Stimulated activated CD4-positive, alpha-beta T cell treated with anti-CD3 and anti-CD28 coated beads, Interleukin-2, amount 100 ng/mL, for 24 hours (primary cell): Measurements from ENCODE around the gene NINJ1.

Experiments
- DNase-seq, 2 donors: peaks; one replicate each; pipeline ENCODE4 v3.0.0-alpha.2; 2020

The NINJ1 gene

GRCh38 chr9:93086447-93087224, 47.4 kb downstream of the NINJ1 start:
- DNase-seq = no peak

GRCh38 chr9:93085676-93086075, 48.4 kb downstream of the NINJ1 start:
- DNase-seq = peak in 1 of 2 donors; percentile 16

- DNase-seq = no peak
Observed at GRCh38 chr9:93084471-93084881, 49.6 kb downstream of the NINJ1 start.

GRCh38 chr9:93083592-93084470, 50.2 kb downstream of the NINJ1 start:
- peak; percentile 52 to 53 for DNase-seq

- peak in 1 of 2 donors; percentile 19 for DNase-seq
Observed at GRCh38 chr9:93082841-93083411, 51.1 kb downstream of the NINJ1 start.

GRCh38 chr9:93081931-93082330, 52.1 kb downstream of the NINJ1 start:
- peak in 1 of 2 donors; percentile 9 for DNase-seq

GRCh38 chr9:93081081-93081529, 52.9 kb downstream of the NINJ1 start:
- DNase-seq = peak in 1 of 2 donors; percentile 14

- DNase-seq = no peak
Observed at GRCh38 chr9:93080406-93080805, 53.6 kb downstream of the NINJ1 start.

- DNase-seq = no peak
Observed at GRCh38 chr9:93079371-93079770, 54.7 kb downstream of the NINJ1 start.

GRCh38 chr9:93077811-93078210, 56.2 kb downstream of the NINJ1 start:
- no peak for DNase-seq

GRCh38 chr9:93077367-93077766, 56.7 kb downstream of the NINJ1 start:
- no peak for DNase-seq

GRCh38 chr9:93076792-93077128, 57.3 kb downstream of the NINJ1 start:
- DNase-seq = no peak

GRCh38 chr9:93076101-93076791, 57.8 kb downstream of the NINJ1 start:
- no peak for DNase-seq

GRCh38 chr9:93072383-93072795, 61.7 kb downstream of the NINJ1 start:
- no peak for DNase-seq
